Raji (cell line): ENCODE measurements around the gene CTNNA3.

Source experiments
- POLR2A ChIP-seq: IDR thresholded peaks from 2 replicates; pipeline ENCODE4 v1.6.1; 2011; ENCODE audit warnings: low read depth, low read length, control low read depth; ENCODE audit not compliant: insufficient read depth

Gene CTNNA3

DNA sequence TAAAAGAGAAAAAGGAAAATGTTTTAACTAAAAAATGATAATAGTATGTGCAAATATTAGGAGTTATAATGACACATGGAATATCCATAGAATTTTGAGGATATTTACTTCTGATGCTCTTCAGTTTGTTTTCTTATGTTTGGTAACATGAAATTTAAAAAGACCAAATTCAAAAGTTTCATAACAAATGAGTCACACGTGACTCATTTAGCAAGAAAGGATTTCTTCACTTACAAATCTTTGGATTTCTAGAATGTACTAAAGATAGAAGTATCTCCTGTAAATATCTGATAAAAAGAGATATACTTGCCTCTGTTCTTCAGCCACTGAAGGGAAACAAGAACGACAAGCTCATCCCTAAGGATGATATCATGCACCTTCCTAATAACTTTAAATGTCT lies 1544.6 kb downstream of the CTNNA3 start:
- TF ChIP-seq POLR2A = no peak

DNA sequence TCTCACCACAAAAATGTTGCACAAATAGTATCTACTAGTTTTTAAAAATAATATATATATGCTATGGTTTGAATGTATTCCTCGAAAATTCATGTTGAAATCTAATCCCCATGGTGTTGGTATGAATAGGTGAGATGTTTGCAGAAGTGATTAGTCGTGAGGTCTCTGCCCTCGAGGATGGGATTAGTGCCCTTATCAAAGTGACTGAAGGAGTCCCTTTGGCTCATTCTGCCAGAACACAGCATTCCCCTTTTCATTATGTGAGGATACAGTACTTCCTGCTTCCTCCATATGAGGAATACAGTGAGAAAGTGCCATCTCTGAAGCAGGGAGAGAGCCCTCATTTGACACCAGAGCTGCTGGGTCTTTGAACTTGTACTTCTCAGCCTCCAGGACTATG lies 1547.7 kb downstream of the CTNNA3 start:
- TF ChIP-seq POLR2A = no peak

DNA sequence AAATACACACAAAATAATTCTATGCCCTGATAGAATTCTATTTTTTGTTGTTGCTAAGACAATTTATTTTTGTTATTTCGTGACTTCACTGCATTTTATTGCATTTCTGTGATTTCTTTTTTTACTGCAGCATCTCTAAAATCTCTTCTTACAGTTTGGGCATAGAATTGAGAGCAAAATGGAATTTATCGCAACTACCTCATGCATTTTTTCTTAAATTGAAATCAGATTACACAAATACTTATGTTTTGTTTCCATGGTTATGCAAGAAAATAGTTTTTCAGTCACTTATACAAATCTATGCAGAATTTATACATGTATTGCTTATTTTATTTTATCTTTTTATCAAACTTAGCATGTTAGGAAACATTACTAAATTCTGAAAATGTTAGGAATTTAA lies 1552.0 kb downstream of the CTNNA3 start:
- TF ChIP-seq POLR2A = no peak

DNA sequence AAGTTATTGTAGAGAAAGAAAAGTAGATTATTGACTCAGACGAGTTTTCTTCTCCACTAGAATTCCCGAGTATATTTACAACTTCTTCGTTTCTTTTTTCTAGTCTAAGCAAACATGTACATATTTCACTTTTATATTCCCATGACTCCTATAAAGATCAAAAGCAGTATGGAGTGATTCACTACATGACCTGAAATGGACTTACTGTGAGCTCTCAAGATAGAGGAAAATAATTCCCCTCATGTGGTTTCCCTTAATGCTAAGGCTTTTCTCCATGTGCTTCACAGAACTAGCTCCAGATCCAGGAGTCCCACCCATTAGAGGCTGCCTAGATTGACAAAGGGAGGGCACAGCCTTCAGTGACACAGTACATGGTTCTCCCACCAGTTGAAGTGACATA lies 1593.2 kb downstream of the CTNNA3 start:
- TF ChIP-seq POLR2A = no peak

DNA sequence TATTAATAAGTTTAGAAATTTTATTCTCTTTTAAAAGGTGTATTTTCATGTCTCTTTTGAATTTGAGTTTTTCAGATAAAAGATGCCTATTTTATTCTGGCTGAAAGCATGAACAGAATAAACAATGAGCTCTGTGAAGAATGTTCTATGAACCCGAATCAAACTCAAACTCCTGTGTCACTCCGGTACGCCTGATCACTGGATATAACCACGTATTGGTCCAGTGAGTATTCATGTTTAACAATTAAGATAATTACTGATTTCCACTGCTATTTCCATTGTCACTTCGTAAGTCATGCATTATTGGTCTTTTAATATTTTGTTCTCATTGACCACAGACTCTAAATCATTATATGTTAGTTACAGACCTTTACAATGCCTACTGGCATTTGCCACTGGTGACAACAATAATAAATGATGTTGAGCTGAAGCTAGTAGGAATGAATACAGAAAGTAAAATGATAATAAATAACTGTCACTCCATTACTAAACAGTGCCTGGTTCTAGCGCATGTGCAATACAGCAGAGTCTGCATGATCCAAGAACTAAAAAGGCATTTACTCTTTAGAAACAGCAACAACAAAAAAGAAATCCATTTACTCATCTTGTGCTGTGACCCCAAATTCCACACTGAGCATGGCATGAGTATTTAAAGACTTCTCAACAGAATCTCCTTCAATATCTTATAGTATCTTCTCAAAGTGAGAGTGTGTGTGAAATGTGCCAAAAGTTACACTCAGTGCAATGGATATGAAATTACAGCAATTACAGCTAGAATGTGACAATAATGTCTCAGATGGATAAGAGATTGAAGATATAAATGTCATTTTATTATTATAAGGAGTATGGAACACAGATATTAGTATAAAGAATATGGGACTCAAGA lies 1597.2 kb downstream of the CTNNA3 start:
- TF ChIP-seq POLR2A = no peak

DNA sequence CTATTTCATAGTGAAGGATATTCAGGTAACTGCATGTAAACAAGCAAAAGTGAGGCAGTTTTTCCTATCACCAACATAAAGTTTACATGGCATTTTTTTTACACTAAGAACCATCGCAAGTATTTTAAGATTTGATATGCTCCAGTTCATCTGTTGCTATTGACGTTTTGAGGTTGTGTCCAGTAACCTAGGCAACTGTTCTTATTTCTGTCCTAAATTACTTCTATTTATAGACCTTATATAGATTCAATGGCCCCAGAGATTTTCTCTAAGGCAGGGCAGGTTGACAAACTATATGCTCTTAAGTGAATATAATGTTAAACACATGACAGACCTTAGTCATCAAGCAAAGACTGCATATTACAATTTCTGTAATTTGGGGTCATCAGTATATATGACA lies 1600.4 kb downstream of the CTNNA3 start:
- no peak for TF ChIP-seq POLR2A

DNA sequence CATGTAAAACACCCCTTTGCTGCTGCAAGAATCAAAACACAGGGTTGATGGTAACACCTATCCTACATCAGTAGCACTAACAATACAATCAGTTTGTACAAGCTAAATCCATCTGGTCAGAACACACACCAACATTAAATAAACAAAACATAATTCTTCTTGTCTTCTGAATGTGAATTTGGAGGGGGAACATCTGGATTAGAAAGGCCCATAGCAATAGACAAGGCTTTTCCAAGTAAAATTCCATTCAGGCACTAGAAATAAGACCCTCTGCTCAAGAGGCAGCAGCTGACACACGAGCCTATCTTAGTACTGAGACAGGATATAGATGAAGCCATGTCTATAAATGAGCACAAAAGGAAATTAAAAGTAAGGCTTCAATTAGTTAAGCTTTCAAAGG lies 1610.1 kb downstream of the CTNNA3 start:
- no peak for TF ChIP-seq POLR2A

DNA sequence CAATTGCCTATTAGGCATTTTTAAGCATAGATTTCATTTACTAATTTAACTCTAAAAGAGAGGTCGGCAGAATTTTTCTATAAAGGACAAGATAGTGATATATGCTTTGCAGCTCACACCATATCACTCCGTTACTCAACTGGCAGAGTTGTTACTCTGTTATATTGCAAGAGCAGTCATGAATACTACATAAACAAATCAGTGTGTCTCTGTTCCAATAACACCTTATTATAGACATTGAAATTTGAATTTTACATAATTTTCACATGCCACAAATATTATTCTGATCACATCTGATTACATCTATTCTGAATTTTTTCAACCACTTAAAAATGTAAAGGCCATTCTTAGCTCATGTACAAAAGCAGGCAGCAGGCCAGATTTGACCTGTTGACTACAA lies 1624.1 kb downstream of the CTNNA3 start:
- TF ChIP-seq POLR2A = no peak

DNA sequence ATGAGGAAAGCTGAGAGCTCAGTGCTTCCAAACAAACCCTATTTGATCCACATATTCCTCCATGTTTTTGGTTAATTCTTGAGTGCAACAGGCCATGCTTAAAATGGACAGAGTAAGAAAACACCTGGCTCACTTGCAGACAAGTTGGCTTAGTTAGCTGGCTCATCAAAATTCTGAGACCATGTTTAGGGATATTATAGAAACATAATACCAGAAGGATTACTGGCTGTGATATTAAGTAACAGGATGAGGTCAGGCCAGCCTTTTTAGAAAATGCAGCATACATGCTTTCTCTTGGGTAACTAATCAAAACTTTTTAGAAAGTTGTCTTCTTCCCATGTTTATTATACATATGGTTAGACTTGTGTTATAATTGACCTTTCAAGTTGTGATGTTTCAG lies 1637.4 kb downstream of the CTNNA3 start:
- no peak for TF ChIP-seq POLR2A

DNA sequence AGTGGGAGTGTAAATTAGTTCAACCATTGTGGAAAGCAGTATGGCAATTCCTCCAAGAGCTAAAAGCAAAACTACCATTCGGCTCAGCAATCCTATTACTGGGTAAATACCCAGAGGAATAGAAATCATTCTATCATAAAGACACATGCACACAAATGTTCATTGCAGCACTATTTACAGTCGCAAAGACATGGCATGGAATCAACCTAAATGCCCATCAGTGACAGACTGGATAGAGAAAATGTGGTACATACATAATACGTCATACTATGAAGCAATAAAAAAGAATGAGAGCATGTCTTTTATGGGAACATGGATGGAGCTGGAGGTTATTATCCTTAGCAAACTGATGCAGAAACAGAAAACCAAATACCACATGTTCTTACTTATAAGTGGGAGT lies 1646.7 kb downstream of the CTNNA3 start:
- no peak for TF ChIP-seq POLR2A

DNA sequence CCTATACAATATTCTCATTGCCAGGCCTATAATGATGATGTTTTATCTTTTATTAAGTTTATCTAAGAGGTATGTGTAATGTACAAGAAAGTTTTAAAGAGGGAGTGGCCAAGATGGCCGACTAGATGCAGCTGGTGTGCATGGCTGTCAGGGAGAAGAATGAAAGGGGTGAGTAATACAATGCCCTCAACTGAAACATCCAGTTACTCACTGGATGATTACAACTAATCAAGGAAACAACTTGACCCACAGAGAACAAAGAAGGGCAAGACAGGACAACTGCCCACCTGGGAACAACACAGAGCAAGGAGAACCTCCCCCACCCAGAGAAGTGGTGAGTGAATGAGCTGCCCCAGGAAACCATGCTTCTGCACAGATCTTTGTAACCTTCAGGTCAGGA lies 1650.1 kb downstream of the CTNNA3 start:
- no peak for TF ChIP-seq POLR2A

DNA sequence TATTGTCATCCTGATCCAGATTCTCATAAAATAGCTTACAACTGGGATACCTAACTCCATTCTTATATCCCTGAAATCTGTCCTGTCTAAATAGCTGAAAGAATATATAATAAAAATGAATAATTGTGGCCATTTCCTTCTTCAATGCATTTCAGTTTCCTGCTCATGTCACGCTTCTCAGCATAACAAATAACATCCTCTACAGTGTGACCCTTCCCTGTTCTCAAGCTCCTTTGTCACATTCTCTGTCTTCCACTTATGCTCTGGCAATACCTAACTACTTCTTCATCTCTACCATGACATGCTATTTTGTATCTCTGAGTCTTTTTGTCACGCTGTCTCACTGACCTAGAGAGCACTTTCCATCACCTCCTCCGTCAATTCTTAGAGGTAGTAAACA lies 1654.2 kb downstream of the CTNNA3 start:
- TF ChIP-seq POLR2A = no peak

DNA sequence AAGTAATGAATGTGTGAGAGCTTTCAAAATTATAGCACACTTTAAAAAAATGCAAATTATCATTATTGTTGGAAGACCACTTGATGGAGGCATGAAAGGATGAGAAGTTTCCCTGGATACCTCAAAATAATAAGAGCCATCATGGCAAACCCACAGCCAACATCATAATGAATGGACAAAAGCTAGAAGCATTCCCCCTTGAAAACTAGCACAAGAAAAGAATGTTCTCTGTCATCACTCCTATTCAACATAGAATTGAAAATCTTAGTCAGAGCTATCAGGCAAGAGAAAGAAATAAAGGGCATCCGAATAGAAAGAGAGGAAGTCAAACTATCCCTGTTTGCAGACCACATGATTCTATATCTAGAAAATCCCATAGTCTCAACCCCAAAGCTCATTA lies 1657.4 kb downstream of the CTNNA3 start:
- TF ChIP-seq POLR2A = no peak

DNA sequence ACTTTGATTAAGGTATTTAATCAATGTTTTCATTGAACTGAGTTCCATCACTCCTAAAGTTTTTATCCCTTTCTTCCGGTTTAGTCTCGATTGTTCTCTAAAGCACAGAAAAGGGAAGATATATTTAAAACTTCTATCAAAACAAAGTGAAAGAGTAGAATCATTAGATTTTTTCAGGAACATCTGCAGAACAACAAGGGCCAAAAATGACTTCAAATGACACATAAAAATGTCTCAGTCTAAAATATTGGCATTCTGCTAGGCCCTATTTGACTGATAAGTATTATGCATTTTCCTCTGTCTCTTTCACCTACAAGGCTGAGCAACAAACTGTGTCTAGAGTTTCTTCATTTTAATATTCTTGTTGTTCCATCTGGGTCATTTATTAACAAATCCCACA lies 1669.7 kb downstream of the CTNNA3 start:
- no peak for TF ChIP-seq POLR2A

DNA sequence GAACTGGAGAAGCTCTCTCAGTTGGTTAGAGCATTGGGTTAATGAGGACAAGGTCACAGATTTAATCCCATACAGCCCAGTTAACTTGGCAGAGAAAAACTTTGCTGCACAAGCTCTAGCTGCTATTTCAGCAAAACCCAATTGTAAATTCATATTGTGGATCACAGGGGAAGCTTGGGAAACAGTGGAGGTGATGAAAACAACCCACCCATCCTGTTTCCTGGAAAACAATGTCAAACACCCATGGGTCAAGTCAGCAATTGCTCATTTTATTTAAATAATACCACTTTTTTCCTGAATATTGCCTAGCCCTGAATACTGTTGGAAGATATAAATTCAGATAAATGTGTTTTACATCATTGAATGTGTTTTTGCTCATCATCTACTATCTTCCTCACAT lies 1670.8 kb downstream of the CTNNA3 start:
- no peak for TF ChIP-seq POLR2A

DNA sequence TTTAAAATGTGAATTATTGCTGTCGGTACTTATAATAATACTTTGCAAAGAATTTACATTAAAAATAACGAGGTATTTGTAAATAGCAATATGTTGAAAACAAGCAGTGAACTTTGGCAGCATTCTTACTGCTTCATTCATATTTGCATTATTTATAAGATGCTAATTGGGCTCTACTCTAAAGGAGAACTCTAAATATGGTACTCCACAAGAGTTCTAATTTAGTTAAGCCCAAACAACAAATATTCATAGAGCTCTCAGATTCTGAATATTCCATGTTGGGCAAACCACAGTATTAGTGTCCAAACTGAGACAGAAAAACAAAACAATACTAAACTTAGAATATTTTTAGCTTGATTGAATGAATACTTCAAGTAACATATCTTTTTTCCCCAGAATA lies 1674.6 kb downstream of the CTNNA3 start:
- TF ChIP-seq POLR2A = no peak

DNA sequence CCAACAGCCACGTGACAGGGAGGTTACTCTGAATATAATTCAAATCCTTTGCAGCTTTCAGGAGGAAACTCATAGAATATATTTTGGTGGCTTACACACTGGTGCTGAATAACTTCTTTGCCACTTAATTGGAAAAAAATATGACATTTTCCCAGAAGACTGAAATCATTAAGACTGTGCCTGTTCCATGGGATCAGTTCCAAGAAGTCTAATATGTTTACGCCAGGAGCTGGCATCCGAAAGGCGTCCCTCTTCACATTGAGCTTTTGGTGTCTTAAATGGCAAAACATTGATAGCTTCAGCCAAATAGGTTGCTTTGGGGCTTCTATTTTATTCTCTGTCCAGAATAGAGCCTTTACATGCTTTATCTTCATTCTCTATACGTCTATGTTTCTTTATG lies 1687.8 kb downstream of the CTNNA3 start:
- TF ChIP-seq POLR2A = no peak
